Measurements from ENCODE around the gene CCDC88A.
"Not testable (repeated sequence)": the region's sequence is repeated elsewhere in the genome, so short reads cannot be mapped to it uniquely, and the experiment has no call there.

Gene CCDC88A

DNA sequence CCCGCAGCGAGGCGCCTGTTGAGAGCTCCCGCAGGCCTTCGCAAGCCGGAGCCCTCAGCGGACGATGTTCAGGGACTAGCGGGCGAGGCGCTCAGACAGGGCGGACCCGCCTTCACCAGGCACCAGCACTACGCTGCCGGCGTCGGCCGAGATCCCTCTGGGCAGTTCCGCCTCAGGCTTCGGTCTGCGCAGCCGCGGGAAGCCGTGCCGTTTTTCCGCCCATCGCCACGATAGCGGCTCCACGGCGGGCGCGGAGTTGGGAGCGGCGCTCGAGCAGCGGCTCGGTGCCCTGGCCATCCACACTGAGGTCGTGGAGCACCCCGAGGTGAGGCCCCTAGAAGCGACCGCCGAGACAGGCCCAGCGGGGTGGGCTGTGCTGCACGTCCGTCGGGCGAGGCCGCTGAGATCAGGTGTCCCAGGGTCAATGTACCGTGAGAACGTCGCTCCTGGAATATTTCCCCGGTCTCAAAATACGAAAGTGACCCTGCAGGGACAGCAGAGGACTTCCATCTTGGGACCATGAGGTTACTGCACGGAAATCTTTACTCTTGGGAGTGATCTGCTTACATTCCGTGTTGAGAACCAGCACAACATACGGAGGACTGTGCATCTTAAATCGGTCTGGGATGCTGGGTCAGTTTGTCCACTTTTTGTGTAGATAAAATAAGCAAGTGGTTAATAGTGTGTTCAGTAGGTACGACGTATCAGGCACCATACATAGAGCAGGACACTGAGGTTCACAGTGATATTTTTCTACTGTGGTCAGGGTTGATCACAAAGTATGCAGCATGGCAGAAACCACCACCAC, 137.3 kb downstream of the CCDC88A start:
- DNase-seq, result peak; percentile 84

DNA sequence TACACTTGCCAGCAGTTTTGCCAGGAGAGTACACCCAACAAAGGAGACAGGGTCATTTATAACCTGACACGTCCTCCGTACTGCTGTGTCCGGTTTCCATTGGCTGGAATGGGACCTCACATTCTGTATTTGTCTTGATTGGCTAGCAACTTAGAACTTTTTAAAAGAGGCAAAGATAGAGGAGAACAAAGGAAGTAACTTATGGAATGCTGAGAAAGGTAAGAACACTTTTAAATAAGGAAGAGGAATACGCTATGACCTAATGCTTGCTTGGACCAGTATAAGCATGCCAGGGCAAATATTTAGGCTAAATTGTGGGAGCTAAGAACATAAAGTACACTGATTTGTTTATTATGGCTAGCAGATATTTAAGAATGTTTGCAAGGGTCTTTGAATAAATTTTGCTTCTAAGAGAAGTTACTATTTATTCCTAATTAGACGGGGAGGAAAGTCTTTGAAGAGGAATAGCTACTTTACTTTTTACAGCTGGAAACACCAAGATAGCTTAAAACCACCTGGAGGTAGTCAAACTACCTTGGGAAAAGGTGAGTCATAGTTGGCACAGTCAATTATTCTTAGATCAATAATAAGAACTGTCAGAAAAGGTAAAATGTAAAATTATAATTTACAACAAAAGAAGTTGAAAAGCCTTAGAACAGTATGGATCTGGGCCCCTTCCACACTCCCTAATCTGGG, 138.7 kb downstream of the CCDC88A start:
- not testable (repeated sequence) for DNase-seq

DNA sequence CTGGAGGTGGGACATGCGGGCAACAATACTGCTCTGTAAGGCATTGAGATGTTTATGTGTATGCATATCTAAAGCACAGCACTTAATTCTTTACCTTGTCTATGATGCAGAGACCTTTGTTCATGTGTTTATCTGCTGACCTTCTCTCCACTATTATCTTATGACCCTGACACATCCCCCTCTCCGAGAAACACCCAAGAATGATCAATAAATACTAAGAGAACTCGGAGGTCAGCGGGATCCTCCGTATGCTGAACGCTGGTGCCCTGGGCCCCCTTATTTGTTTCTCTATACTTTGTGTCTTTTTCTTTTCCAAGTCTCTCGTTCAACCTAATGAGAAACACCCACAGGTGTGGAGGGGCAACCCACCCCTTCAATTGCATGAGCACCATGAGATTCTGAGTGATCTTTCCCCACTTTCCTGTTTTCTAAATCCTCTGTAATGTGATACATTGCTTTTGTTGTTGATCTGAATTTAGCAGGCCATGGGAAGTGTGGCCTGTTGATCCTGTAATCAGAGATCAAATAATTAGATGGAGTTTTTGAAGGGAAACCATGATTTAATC, 139.7 kb downstream of the CCDC88A start:
- DNase-seq, result not testable (repeated sequence)

DNA sequence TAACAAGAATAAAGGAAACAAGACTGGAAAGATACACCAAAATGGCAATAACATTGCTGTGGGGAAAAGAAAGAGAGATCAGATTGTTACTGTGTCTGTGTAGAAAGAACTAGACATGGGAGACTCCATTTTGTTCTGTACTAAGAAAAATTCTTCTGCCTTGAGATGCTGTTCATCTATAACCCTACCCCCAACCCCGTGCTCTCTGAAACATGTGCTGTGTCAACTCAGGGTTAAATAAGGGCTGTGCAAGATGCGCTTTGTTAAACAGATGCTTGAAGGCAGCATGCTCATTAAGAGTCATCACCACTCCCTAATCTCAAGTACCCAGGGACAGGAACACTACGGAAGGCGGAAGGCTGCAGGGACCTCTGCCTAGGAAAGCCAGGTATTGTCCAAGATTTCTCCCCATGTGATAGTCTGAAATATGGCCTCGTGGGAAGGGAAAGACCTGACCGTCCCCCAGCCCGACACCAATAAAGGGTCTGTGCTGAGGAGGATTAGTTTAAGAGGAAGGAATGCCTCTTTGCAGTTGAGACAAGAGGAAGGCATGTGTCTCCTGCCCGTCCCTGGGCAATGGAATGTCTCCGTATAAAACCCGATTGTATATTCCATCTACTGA, 140.3 kb downstream of the CCDC88A start:
- DNase-seq, result not testable (repeated sequence)

DNA sequence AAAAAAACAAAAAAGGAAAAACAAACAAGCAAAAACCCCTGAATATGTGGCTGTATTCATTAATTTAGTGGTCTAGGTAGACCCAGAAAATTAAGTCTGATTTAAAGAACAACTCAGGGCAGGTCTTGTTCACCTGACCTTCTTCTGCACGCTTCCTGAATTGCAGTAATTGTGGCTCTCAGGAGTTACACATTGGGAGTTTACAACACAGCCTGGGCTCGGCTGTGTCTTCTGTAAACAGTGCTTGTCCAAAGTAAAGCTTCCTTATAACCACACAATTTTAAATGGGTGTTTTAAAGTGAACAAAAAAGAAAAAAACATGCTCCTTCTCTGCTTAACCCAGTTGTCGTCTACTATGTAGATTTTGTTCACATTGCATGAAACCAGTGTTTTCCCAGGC, 142.3 kb downstream of the CCDC88A start:
- DNase-seq, result no peak

DNA sequence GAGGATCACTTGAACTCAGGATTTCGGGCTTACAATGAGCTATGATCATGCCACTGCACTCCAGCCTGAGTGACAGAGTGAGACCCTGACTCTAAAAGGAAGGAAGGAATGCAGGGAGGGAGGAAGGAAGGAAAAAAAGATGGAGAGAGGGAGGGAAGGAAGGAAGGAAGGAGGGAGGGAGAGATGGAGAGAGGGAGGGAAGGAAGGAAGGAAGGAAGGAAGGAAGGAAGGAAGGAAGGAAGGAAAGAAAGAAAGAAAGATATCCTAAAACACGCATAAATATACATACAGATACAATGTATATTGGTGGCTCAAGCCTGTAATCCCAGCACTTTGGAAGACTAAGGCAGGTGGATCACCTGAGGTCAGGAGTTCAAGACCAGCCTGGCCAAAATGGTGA, 145.3 kb downstream of the CCDC88A start:
- DNase-seq, result not testable (repeated sequence)

DNA sequence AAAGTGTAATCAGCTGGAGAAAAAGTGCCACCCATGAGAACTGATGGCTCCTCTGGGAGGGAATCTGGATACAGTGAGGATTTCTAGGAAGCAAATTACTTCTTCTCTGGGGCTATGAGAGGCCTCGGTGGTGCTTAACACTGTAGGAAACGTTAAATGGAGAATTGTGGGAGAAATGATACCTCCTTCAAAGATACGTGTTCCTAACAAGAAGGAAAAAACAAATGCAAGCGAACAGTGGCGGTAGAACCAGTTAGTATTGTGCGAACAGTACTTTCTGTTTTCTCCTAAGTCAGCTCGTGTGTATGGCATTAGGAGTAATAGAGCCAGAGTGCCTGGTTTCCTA, 150.0 kb downstream of the CCDC88A start:
- no peak for DNase-seq

DNA sequence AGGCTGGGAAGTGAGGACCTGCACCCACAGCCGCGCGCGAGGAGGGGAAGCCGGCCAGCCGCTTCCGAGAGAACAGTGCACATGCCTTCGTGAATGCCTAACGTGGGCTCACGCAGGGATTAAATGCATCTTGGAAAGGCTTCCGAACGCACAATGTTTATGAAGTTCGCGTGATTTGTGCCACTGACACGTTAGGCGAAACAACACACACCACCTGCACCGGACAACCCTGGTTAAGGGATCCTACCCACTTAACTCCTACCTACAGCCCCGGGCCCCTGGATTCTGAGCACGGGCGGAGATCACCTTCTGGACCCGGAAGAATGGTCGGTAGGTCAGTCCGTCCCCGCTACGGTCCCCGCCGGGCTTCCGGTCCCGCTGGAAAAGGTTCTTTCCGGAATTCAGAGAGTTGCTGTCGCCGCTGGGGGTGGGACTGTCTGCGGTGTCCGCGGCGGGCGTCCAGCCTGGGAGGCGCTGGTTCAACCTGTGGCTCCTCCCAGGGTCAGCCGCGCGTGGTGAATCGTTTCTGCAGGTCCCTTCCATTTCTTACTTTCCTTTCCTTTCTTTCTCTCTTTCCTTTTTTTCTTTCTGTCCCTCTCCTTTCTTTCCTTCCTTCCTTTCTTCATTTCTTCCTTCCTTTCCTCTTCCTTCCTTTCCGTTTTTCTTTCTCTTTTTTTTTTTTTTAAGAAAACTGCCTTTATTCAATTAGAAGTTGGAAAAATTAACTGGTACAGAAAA, 150.6 kb downstream of the CCDC88A start, which contains the start of gene MTIF2:
TSS of gene MTIF2 (minus strand) at position 325 of the 738 bp plus-strand sequence. CDS start 5,373 bp downstream, outside the sequence.
- DNase-seq, result peak; percentile 89

DNA sequence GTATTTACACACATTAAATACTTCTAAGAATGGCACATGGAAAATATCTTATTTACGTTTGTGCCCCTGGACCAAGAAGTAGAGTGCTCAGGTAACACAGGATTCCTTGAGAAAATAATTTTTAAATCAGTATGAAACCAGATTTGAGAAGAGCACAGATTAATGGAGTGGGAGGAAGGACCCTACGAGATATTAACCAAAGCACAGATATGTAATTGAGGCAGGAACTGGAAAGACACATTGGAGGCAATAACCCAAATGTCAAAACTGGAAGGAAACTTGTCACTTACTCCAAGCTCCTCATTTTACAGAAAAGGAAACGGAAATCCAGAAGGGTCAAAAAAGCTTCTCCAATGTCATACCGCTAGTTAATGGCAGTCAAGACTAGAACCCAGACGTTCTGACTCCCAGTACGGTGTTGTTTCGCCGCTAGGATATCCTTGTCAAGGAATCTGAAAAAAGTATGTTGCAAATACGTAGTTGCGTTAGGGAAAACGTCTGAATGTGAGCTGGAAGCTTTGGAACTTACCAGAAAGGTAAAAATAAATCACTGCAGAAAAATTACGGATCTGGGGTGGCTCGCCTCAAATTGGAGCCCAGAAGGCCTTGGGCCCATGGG, 151.3 kb downstream of the CCDC88A start:
- DNase-seq, result no peak

DNA sequence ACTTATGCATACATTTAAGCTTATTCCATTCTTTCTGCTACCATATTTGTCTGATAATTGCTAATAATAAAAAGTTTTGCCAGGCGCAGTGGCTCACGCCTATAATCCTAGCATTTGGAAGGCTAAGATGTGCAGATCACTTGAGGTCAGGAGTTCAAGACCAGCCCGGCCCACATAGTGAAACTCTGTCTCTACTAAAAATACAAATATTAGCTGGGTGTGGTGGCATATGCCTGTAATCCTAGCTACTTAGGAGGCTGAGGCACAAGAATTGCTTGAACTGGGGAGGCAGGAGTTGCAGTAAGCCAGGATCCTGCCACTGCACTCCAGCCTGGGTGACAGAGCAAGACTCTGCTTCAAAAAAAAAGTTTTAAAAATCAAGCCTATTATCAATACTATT, 160.1 kb downstream of the CCDC88A start:
- DNase-seq, result not testable (repeated sequence)

DNA sequence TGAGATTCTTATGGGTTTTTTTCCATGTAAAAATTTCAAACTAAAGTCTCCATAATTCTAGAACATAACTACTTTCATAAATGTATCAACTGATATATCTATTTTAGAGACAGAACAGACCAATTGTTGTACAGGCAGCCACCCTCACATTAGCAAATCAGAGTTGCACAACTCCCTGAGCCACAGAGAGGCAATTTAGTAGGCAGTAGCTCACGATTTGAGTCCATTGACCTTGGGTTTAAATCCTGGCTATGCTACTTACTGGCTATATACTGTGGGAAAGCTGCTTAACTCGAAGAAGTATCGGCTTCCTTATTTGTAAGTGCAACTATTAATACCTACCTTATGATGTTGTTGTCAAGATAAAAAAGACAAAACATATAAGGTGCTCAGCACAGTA, 166.8 kb downstream of the CCDC88A start:
- no peak for DNase-seq

DNA sequence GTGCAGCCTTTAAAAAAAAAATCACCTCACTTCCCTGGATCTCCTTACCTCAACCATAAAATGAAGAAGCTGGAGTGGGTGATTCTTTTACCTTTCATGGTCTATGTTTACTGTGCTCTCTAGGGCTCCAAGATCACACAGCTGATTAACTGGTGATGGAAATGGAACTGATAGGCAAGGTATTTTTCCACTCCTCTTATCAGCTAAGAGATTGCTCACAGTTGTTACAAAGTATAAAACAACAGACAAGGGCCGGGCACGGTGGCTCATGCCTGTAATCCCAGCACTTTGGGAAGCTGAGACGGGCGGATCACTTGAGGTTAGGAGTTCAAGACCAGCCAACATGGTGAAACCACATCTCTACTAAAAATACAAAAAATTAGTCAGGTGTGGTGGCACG, 172.6 kb downstream of the CCDC88A start:
- no peak for DNase-seq

DNA sequence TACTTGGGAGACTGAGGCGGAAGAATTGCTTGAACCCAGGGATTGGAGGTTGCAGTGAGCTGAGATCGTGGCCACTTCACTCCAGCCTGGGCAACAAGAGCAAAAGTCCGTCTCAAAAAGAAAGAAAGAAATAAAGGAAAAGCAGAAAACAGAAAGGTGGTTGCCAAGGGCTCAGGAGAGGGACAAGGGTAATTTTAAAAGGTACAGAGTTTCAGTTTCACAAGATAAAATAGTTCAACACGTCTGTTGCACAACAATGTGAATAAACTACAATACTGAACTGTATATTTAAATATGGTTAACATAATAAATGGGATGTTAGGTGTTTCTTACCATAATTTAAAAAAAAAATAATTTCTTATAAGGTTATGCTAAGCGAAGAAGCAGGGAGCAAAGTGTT, 174.2 kb downstream of the CCDC88A start:
- DNase-seq, result no peak

DNA sequence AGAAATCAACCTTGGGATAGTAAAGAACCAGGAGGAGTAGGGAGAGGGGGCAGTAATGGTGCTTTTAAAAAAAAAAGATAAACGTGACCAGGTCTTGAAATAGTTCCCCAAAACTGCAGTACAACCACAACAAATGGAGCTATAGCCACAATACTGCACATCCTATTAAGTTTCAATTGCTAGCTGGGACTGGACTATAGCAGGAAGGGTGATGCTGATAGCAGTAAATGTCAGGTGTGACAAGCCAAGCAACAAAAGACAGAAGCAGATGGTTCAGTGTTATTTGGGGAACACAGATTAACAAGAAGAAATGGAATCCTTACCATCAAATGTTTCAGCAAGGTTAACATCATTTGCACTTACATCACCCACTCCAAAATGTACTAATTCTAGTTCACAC, 177.0 kb downstream of the CCDC88A start:
- DNase-seq, result no peak

DNA sequence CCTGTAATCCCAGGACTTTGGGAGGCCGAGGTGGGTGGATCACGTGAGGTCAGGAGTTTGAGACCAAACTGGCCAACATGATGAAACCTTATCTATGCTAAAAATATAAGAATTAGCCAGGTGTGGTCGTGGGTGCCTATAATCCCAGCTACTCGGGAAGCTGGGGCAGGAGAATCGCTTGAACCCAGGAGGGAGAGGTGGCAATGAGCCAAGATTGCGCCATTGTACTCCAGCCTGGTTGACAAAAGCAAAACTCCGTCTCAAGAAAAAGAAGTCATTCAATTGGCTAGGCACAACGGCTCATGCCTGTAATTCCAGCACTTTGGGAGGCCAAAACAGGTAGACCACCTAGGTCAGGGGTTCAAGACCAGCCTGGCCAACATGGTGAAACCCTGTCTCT, 178.1 kb downstream of the CCDC88A start:
- DNase-seq, result not testable (repeated sequence)

DNA sequence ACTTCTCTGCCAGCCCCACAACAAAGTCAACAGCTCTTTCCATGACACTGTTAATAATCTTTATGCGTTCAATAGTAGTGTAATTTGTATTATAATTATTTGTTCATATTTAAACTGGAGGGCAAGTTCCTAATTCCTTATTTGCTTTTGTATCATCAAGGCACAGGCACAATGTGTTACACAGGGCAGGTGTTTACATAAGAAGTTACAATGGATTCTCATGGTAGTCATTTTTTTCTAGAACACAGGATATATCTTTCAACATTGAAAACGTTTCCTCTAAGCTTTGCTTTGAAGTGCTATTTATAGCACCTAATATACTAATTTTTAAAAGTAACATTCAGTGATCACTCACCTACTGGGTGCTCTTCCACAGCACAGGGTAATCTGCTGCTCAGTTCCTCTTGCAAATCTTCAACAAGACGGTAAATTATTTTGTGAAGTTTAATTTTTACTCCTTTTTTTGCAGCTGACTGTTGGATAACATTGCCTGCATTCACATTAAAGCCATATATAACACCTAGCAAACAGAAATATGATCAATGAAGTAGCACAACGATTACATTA, 179.9 kb downstream of the CCDC88A start:
- peak; percentile 73 for DNase-seq

Measured in NCI-H146 (cell line).